ENCODE measurements around the gene MEF2D. TPM values are rescaled to one million over a fixed set of nuclear protein-coding genes. Genes with fewer than 3 reads are reported as not detected.

Gene MEF2D
- total and polyA plus RNA-seq, 8 donors, result 7.7 to 136 (median 18.8) TPM

- peak; percentile 32 to 75 for DNase-seq
- intact Hi-C loops (cut with DNase I; ENCODE audit: low total_unique reads), result no loop called here
- 58 to 68% (median 59%) methylated on average over 9 of the region's 9 CpGs for WGBS, 5 donors
- TF ChIP-seq CTCF (IDR thresholded peaks at IDR 0.05), result no peak
- peak in 1 of 3 donors; percentile 7 for TF ChIP-seq POLR2AphosphoS5 (IDR thresholded peaks at IDR 0.05)
- peak overlapping the region; percentile 55 to 100 (median 100) for H3K27ac ChIP-seq
- no peaks in the 10 kb centered on the region for H3K27me3 ChIP-seq
- H3K4me1 ChIP-seq, result peaks cover 82 to 93% (median 89%) of the 10 kb centered on the region in 4 donors
- peaks cover 0 to 14% (median 0%) of the 10 kb centered on the region in 4 donors for H3K36me3 ChIP-seq
- H3K9me3 ChIP-seq, result no peaks in the 10 kb centered on the region
- H3K4me3 ChIP-seq, result peak overlapping the region; percentile 2 to 82 (median 41)
These were observed 5.0 kb downstream of the MEF2D start for GRCh38 chr1:156495401-156496140.

DNA sequence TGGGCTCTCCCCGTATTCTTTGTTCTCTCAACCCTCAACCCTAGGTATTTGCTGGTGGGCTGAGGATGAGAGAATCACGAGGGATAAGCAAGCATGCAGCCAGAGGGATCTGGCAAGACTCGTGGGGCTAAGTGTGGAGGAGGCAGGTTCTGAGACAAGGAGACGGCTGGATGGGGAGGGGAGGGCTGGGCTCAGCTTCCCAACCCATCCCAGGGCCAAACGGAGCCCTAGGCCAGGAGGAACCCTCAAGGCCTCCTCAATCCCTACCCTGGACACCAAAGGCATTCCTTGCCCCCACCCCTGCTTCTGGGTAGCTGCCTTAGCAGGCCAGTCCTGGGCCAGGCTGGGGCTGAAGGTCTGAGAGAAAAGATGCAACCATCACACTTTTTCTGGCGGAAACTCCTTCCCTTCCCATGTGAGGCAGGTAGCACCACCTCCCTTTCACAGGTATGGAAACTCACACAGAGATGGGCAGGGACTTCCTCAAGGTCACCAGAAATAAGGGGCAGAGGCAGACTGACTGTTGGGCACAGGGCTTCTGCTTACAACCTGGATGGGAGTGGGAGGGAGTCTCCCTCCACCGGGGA lies 6.2 kb downstream of the MEF2D start:
- DNase-seq, result no peak
- Histone ChIP-seq H3K27ac (peak overlapping the region; percentile 2 to 99 (median 47)), H3K4me1 (peaks cover 94 to 100% (median 100%) of the 10 kb centered on the region in 4 donors), H3K27me3 (no peaks in the 10 kb centered on the region), H3K4me3 (peak overlapping the region in 1 of 4 donors; percentile 7), H3K9me3 (no peaks in the 10 kb centered on the region), H3K36me3 (peaks cover 0 to 14% (median 0%) of the 10 kb centered on the region in 4 donors)
- intact Hi-C loops (cut with DNase I; ENCODE audit: low total_unique reads), result no loop called here
- TF ChIP-seq EP300 (IDR thresholded peaks at IDR 0.05) (no peak), POLR2A (IDR thresholded peaks at IDR 0.05) (no peak), CTCF (IDR thresholded peaks at IDR 0.05) (no peak), POLR2AphosphoS5 (IDR thresholded peaks at IDR 0.05) (no peak)
- WGBS, 5 donors, result 51 to 69% (median 62%) methylated on average over 7 of the region's 7 CpGs

GRCh38 chr1:156493742-156494141 lies 6.8 kb downstream of the MEF2D start:
- Histone ChIP-seq H3K27ac (peak overlapping the region in 4 of 5 donors; percentile 47 to 99 (median 74)), H3K4me1 (peaks cover 100% of the 10 kb centered on the region in 4 donors), H3K9me3 (no peaks in the 10 kb centered on the region), H3K4me3 (peak overlapping the region in 1 of 4 donors; percentile 28), H3K27me3 (no peaks in the 10 kb centered on the region), H3K36me3 (peaks cover 0 to 14% (median 0%) of the 10 kb centered on the region in 4 donors)
- TF ChIP-seq CTCF (IDR thresholded peaks at IDR 0.05) (no peak), POLR2A (IDR thresholded peaks at IDR 0.05) (no peak), POLR2AphosphoS5 (IDR thresholded peaks at IDR 0.05) (no peak), EP300 (IDR thresholded peaks at IDR 0.05) (no peak)
- DNase-seq, result no peak
- intact Hi-C loops (cut with DNase I; ENCODE audit: low total_unique reads), result no loop called here

GRCh38 chr1:156493154-156493631 lies 7.4 kb downstream of the MEF2D start:
- H3K27me3 ChIP-seq, result no peaks in the 10 kb centered on the region
- H3K36me3 ChIP-seq, result peaks cover 0 to 14% (median under 1%) of the 10 kb centered on the region in 4 donors
- intact Hi-C loops (cut with DNase I; ENCODE audit: low total_unique reads), result no loop called here
- H3K4me1 ChIP-seq, result peaks cover 100% of the 10 kb centered on the region in 4 donors
- TF ChIP-seq EP300 (IDR thresholded peaks at IDR 0.05) (no peak), POLR2A (IDR thresholded peaks at IDR 0.05) (no peak), POLR2AphosphoS5 (IDR thresholded peaks at IDR 0.05) (no peak), CTCF (IDR thresholded peaks at IDR 0.05) (no peak)
- peak overlapping the region in 2 of 4 donors; percentile 9 to 28 for H3K4me3 ChIP-seq
- H3K9me3 ChIP-seq, result no peaks in the 10 kb centered on the region
- peak in 1 of 2 donors; percentile 75 for DNase-seq
- WGBS, 5 donors, result 5 to 30% (median 23%) methylated on average over 11 of the region's 11 CpGs
- peak overlapping the region in 4 of 5 donors; percentile 47 to 99 (median 74) for H3K27ac ChIP-seq

All from stomach (tissue), 9 donors.